ENCODE data around the gene LPP. TPM values are rescaled to one million over a fixed set of nuclear protein-coding genes. Genes with fewer than 3 reads are reported as not detected.

Gene LPP
- total and polyA plus RNA-seq, 2 of the 13 experiments (the other 11 are each of a cell fraction or from before 2014, with no cell fraction given): 19.2 to 29.9 TPM

DNA sequence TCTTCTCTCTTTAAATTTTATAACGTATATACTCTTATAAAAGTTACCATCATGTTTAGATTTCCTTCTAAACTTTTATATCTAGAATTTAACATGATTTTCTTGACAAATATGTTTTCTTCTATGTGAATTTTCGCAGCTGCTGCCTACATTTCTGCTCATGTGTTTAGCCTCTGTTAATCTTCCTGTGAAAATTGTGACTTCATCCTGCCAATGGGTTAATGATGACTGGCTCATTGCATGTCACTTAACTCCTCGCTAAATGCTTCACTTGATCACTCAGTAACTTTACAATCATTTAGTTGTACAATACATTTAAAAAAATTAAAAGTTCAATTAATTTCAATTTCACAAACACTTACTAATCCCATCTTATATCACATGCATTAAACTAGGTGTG lies 178.1 kb downstream of the LPP start:
- Histone ChIP-seq H3K4me1 (ENCODE audit: insufficient read depth, low read length) (peaks cover 6% of the 10 kb centered on the region; the same call in 1 of the 2 replicates), H4K20me1 (ENCODE audit: insufficient read depth, low read length) (no peaks in the 10 kb centered on the region), H3K4me2 (ENCODE audit: low read depth, low read length) (no peak overlapping the region), H3K79me2 (ENCODE audit: insufficient read depth, low read length) (peaks cover 20% of the 10 kb centered on the region), H2AFZ (ENCODE audit: low read length) (no peak overlapping the region), H3K9ac (ENCODE audit: insufficient read depth, low read depth, low read length) (no peak overlapping the region), H3K9me3 (ENCODE audit: low read length) (no peaks in the 10 kb centered on the region), H3K36me3 (replicated peaks in 1 of 2; ENCODE audit: control insufficient read depth in 1 of 2, insufficient read depth in 2 of 2, low read length in 2 of 2) (0 out of 5 replicates have a peak, but pooled peaks cover 0 to 1% of the 10 kb centered on the region in 2 experiments), H3K27ac (ENCODE audit: extremely low read length, insufficient read depth, low read length) (no peak overlapping the region), H3K27me3 (ENCODE audit: control insufficient read depth in 1 of 2, insufficient read depth in 2 of 2, low read length in 2 of 2) (no peaks in the 10 kb centered on the region), H3K4me3 (replicated peaks in 1 of 3; ENCODE audit: insufficient read depth in 1 of 3, low read depth in 2 of 3, low read length in 3 of 3) (no peak overlapping the region)
- no TSS peak for BruUV-seq (replicated peaks)
- DNase-seq (ENCODE audit: low spot score) (no peak), FAIRE-seq (no peak), ATAC-seq (no peak)
- CTCF ChIA-PET (ENCODE audit: low intra/inter-chr PET ratio, low total read pairs): no interaction called here
- intact Hi-C loops (cut with micrococcal nuclease; ENCODE audit: unreplicated experiment) (no loop called here), in situ Hi-C loops (cut with HindIII; ENCODE audit: extremely low pct_ligation_motif_present, low pct_unique_long_range_greater_than_20kb) (no loop called here)
- WGBS (ENCODE audit: low lambda C conversion rate): 96% methylated on average over 3 of the region's 3 CpGs
- POLR2A ChIA-PET: no interaction called here
- TF ChIP-seq SNAPC4 (CRISPR knock-in tag; IDR thresholded peaks at IDR 0.05) (no peak), CHD2 (IDR thresholded peaks at IDR 0.05; ENCODE audit: low read depth, low read length) (no peak), MTF2 (CRISPR knock-in tag; IDR thresholded peaks at IDR 0.05; ENCODE audit: borderline replicate concordance) (no peak), ZSCAN12 (CRISPR knock-in tag; IDR thresholded peaks at IDR 0.05) (no peak), ZNF10 (CRISPR knock-in tag; IDR thresholded peaks at IDR 0.05; ENCODE audit: borderline replicate concordance, low read depth) (no peak), CREB1 (IDR thresholded peaks at IDR 0.05) (no peak), CREB1 (CRISPR knock-in tag; IDR thresholded peaks at IDR 0.05) (no peak), UBTF (CRISPR knock-in tag; IDR thresholded peaks at IDR 0.05) (no peak), ZNF850 (CRISPR knock-in tag; conservative IDR thresholded peaks at IDR 0.05) (no peak), NFRKB (IDR thresholded peaks at IDR 0.05) (no peak), MIER2 (CRISPR knock-in tag; IDR thresholded peaks at IDR 0.05) (no peak), ZNF441 (CRISPR knock-in tag; IDR thresholded peaks at IDR 0.05; ENCODE audit: borderline replicate concordance) (no peak), TP53 (CRISPR knock-in tag; conservative IDR thresholded peaks at IDR 0.05) (no peak), NFIB (CRISPR knock-in tag; IDR thresholded peaks at IDR 0.05; ENCODE audit: borderline replicate concordance) (no peak), MNT (IDR thresholded peaks at IDR 0.05) (no peak)
- TF ChIP-seq, protein P1, sequence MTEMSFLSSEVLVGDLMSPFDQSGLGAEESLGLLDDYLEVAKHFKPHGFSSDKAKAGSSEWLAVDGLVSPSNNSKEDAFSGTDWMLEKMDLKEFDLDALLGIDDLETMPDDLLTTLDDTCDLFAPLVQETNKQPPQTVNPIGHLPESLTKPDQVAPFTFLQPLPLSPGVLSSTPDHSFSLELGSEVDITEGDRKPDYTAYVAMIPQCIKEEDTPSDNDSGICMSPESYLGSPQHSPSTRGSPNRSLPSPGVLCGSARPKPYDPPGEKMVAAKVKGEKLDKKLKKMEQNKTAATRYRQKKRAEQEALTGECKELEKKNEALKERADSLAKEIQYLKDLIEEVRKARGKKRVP (CRISPR knock-in tag; IDR thresholded peaks at IDR 0.05): no peak
- TF ChIP-seq, protein P2, sequence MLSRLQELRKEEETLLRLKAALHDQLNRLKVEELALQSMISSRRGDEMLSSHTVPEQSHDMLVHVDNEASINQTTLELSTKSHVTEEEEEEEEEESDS (CRISPR knock-in tag; IDR thresholded peaks at IDR 0.05; ENCODE audit: borderline replicate concordance): no peak
